Measurements from ENCODE around the gene AGER. TPM values are rescaled to one million over a fixed set of nuclear protein-coding genes. Genes with fewer than 3 reads are reported as not detected.

The AGER gene
- total RNA-seq, 2 experiments from 2014 or later, result 15.6 to 17.0 TPM

DNA sequence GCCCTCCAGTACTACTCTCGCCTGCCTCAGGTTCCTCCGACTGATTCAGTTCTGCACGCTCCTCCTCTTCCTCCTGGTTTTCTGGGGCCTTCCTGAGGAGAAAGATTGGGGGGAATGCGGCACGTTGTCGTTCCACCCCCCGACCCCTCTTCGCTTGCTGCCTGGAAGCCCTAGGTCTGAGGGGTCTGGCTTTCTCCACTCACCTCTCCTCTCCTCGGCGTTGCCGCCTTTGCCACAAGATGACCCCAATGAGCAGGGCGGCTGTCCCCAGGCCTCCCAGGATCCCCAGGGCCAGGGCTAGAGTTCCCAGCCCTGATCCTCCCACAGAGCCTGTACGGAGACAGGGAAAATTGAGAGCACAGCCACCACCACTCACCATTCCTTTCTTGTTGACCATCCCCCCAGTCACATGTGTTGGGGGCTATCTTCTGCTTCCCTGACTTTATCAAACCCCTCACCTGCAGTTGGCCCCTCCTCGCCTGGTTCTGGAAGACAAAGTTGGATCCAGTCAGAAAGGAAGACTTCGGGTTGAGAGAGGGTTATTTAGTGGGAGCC is 2.8 kb downstream of the AGER start:
- peaks cover 12% of the 10 kb centered on the region for H3K36me3 Mint-ChIP-seq (ENCODE audit: low read depth)
- no peaks in the 10 kb centered on the region for H3K27me3 Mint-ChIP-seq (ENCODE audit: low read depth)
- H3K4me1 Mint-ChIP-seq (ENCODE audit: low read depth), result peaks cover 56% of the 10 kb centered on the region
- H3K9me3 Mint-ChIP-seq, result no peaks in the 10 kb centered on the region
- H3K4me3 Mint-ChIP-seq, result no peak overlapping the region
- intact Hi-C loops (cut with micrococcal nuclease), result no loop called here
- no peak for DNase-seq
- H3K27ac Mint-ChIP-seq, result no peak overlapping the region
- CTCF ChIA-PET, result no interaction called here

DNA sequence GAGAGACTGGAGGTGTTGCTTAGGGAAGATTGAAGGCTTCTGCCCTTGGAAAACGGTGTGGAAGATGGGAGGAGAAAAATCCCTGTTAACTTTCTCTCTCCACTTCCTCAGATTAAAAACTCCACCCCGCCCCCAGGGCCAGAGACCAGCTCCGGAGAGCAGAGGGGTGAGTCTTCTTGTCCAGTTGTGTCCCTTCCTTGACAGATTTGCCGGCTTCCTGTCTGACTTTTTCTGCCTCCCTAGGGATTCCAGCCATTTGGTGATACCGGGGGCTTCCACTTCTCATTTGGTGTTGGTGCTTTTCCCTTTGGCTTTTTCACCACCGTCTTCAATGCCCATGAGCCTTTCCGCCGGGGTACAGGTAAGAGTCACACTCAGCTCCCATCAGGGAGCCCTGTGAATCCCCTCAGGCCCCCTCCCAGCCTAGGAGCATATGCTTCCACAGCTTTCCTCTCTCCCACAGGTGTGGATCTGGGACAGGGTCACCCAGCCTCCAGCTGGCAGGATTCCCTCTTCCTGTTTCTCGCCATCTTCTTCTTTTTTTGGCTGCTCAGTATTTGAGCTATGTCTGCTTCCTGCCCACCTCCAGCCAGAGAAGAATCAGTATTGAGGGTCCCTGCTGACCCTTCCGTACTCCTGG is 4.2 kb downstream of the AGER start:
- intact Hi-C loops (cut with micrococcal nuclease), result loop anchor here (2.0 to 5.0 kb wide), 4 partner anchors 345 to 792 kb away; partner anchors contain the start of genes GPANK1 and PSMB8
- no peaks in the 10 kb centered on the region for H3K9me3 Mint-ChIP-seq
- no peak for DNase-seq
- peaks cover 53% of the 10 kb centered on the region for H3K4me1 Mint-ChIP-seq (ENCODE audit: low read depth)
- CTCF ChIA-PET, result interaction anchor here (1.0 to 1.4 kb wide), 2 partner anchors 8 to 16 kb away, joined by 3 to 5 read pairs; no protein-coding TSS in a partner anchor
- H3K36me3 Mint-ChIP-seq (ENCODE audit: low read depth), result peaks cover 6% of the 10 kb centered on the region
- H3K4me3 Mint-ChIP-seq, result peak overlapping the region; percentile 43
- H3K27ac Mint-ChIP-seq, result peak overlapping the region; percentile 66
- no peaks in the 10 kb centered on the region for H3K27me3 Mint-ChIP-seq (ENCODE audit: low read depth)

DNA sequence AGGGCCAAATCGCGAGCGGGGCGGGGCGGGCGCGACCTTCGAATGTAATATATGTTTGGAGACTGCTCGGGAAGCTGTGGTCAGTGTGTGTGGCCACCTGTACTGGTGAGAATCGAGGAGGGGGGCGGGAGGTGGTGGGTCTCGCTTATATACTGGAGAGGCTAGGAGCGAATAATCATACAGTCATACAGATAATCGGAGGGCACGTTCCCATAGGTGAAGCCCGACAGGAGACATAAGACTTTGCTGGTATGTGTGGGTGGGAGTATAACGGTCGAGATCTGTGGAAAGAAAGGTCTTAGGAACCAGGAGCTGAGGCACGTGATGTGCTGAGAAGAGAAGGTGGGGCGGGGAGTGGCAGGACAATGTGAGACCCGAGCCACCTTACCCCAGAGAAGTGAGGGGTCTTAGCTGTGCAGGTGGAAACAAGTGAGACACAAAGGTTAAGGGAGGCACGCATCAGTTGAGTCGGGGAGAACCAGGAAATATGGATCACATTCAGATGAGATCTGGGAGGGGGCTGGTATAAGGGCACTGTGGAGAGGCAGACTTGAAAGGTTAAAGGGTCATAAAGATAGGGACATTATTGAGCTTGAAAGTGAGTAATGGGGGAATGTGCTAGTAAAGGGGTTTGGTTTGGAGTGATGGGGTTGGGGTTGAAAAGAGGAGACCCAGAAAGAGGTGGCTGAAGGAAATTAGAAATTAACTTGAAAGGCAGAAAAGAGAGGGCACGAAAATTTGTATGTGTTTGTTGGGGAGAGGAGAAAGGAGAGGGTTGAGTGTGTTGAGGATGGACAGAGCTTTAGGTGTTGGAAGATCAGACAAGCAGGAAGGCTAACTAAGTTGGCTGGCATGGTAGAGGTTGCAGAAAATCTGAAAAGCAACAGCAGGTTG is 5.3 kb downstream of the AGER start:
- intact Hi-C loops (cut with micrococcal nuclease), result loop anchor here (1.0 to 5.0 kb wide), 8 partner anchors 12 to 794 kb away; partner anchors contain the start of genes ABHD16A, ATF6B, GPANK1 and PBX2
- CTCF ChIA-PET, result interaction anchor here (1.0 to 2.9 kb wide), 3 partner anchors 9 to 17 kb away, joined by 3 to 11 read pairs (median 5); no protein-coding TSS in a partner anchor
- Mint-ChIP-seq H3K27me3 (ENCODE audit: low read depth) (no peaks in the 10 kb centered on the region), H3K9me3 (no peaks in the 10 kb centered on the region), H3K27ac (peak overlapping the region; percentile 96), H3K4me3 (peak overlapping the region; percentile 91), H3K36me3 (ENCODE audit: low read depth) (peaks cover 6% of the 10 kb centered on the region), H3K4me1 (ENCODE audit: low read depth) (peaks cover 61% of the 10 kb centered on the region)
- no peak for DNase-seq

DNA sequence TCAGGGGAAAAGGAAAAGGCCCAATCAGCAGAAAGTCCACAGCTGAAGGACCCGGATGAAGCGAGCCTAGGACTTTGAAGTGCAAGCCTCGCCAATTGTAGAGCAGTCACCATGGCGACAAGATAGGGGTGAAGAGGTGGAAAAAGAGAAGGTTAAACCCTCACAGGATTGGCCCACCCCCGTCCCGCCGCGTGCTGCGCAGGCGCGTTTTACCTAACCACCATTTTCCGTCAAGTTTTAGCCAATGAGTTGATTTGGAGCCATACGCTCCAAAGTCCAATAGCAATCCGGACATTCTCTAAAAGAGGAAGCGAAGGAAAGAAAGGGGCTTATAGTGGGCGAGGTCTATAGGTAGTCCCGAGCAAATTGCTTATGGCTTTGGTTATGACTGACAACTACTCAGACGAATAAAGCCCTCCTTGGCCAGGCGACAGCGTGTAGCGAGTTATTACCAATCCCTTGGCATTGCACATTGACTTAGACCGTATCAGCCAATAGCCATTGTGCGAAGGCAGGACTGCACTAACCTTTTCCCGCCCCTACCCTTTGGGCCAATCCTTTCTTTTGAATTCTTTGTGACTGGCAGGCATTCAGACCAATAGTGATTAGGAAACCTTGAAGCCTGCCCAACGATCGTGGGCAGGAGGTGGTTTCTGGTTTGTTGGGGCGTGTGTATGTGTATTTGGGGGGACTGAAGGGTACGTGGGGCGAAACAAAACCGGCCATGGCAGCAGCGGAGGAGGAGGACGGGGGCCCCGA is 6.1 kb downstream of the AGER start, which contains the start of gene RNF5:
RNF5 (plus strand) TSS at position 618 of the 759 bp plus-strand sequence; CDS start at position 725, 107 bp downstream.
- CTCF ChIA-PET, result interaction anchor here (2.9 kb wide), 1 partner anchor 17 kb away, joined by 11 read pairs; no protein-coding TSS in a partner anchor
- Mint-ChIP-seq H3K4me1 (ENCODE audit: low read depth) (peaks cover 61% of the 10 kb centered on the region), H3K36me3 (ENCODE audit: low read depth) (peaks cover 6% of the 10 kb centered on the region), H3K27ac (peak within 1 kb of the TSS; percentile 96), H3K9me3 (no peaks in the 10 kb centered on the region), H3K4me3 (peak within 1 kb of the TSS; percentile 91), H3K27me3 (ENCODE audit: low read depth) (no peaks in the 10 kb centered on the region)
- intact Hi-C loops (cut with micrococcal nuclease), result loop anchor here (1.0 to 5.0 kb wide), 11 partner anchors 12 to 794 kb away; partner anchors contain the start of genes ABHD16A, ATF6B, GPANK1 and PBX2
- DNase-seq, result peak; percentile 97

DNA sequence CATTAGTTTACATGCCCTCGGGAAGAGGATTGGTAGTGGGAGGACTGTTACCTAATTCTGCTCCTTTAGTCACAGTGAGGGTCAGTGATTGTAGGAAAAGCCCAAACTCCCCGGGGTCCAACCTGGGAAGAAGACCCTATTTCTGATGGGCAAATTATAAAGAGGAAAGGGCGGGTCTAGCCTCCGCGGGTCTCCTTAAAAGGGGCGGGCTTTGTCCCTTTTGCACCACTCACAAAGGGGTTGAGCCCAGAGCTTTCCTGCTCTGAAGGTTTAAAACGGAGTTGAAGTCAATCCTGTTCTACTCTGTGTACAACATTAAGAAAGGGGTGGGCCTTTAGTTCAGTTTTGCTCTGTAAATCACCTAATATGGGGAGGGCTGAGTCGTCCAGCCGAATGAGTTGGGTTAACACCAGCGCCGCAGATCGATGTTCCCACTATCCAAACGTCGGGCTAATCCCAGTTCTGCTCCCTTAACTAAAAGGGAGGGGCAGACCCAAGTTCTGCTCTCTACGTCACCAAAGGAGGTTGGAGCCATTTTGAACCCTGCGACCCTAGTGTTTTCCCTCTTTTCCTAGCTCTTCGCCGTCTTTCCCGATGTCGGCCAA is 6.8 kb downstream of the AGER start:
- Mint-ChIP-seq H3K4me1 (ENCODE audit: low read depth) (peaks cover 62% of the 10 kb centered on the region), H3K27ac (peak overlapping the region; percentile 96), H3K9me3 (no peaks in the 10 kb centered on the region), H3K27me3 (ENCODE audit: low read depth) (no peaks in the 10 kb centered on the region), H3K36me3 (ENCODE audit: low read depth) (peaks cover 6% of the 10 kb centered on the region), H3K4me3 (peak overlapping the region; percentile 91)
- CTCF ChIA-PET, result interaction anchor here (1.2 to 2.9 kb wide), 2 partner anchors 11 to 18 kb away, joined by 3 to 11 read pairs; no protein-coding TSS in a partner anchor
- DNase-seq, result peak; percentile 52
- intact Hi-C loops (cut with micrococcal nuclease), result loop anchor here (1.0 to 5.0 kb wide), 5 partner anchors 23 to 795 kb away; partner anchors contain the start of genes PPT2, PSMB8 and SKIC2

DNA sequence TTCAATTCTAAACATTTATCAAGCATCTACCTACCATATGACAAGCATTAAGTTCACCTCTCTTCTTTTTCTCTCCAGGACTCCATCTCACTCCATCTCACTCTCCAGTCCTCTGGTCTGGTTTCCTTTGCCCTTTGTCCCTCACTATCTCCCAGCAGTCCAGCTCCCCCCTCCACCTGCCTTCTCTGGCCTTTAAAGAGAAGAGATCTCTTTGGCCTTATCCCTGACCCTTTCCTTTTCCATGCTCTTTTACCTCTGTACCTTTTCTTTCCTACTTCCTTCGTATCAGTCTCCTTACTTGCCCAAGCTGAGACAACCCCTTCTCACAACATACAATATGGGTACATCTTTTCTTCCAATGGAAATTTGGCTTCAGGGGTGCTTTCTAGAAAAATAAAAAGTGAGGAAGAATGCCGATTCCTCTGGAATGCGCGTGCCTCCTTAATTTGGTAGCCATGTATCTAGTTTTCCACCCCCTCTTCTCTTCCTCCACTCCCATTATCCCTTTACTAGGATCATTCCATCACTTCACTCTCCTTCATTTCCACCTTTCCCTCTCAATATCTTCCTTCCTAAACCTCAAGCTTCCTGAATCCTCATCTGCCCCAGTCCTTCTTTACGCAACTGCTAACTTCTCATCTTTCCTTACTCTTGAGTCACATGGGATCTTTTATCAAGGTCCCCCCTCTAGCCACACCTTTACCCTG is 7.4 kb downstream of the AGER start:
- peaks cover 62% of the 10 kb centered on the region for H3K4me1 Mint-ChIP-seq (ENCODE audit: low read depth)
- CTCF ChIA-PET, result interaction anchor here (1.2 to 2.9 kb wide), 2 partner anchors 12 to 19 kb away, joined by 3 to 11 read pairs; no protein-coding TSS in a partner anchor
- H3K36me3 Mint-ChIP-seq (ENCODE audit: low read depth), result peaks cover 6% of the 10 kb centered on the region
- no peaks in the 10 kb centered on the region for H3K9me3 Mint-ChIP-seq
- no peak for DNase-seq
- H3K27me3 Mint-ChIP-seq (ENCODE audit: low read depth), result no peaks in the 10 kb centered on the region
- intact Hi-C loops (cut with micrococcal nuclease), result loop anchor here (1.0 to 5.0 kb wide), 6 partner anchors 22 to 796 kb away; partner anchors contain the start of genes EHMT2, PPT2, PSMB8 and SKIC2
- H3K27ac Mint-ChIP-seq, result peak overlapping the region; percentile 96
- peak overlapping the region; percentile 91 for H3K4me3 Mint-ChIP-seq

DNA sequence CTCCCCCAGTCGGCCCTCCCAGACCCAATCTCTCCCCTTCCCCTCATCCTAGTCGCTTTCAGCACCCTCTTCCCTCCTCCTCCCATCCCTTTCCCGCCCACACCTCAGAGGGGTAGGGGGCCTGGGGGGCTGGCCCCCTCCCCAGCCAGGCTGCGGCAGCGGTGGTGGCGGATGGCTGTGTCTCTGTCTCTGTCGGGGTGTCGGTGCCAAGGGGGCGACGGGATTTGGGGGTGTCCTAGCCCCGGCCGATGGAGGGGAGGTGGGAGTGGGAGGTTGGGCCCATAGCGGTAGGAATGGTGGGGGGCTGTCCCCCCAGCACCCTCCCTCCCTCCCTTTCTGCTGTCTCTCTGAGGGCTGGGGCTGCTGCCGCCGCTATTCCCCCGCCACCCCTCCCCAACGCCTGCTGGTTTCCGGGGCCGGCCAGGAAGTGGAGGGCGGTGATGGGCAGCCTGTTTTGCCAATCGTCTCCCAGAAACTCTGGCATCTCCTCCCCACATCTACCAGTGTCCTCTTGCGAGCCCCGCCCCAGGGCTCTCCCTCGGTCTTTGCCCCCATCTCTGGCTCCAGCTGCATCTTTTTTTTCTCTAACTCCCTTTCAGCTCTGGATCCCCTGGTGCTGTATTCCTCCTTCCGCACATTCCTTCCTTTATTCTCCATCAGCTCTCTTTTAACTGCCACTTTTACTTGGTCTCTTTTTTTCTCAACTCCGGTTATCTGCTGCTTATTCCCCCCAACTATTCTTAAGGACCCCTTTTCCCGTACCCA is 8.2 kb downstream of the AGER start, which contains the start of gene AGPAT1:
AGPAT1 (minus strand) TSS at position 374 of the 765 bp plus-strand sequence. CDS start 4,588 bp downstream, outside the sequence.
- intact Hi-C loops (cut with micrococcal nuclease), result loop anchor here (1.0 to 5.0 kb wide), 4 partner anchors 279 to 796 kb away; partner anchors contain the start of genes EHMT2 and PSMB8
- Mint-ChIP-seq H3K27me3 (ENCODE audit: low read depth) (no peaks in the 10 kb centered on the region), H3K27ac (peak within 1 kb of the TSS; percentile 96), H3K36me3 (ENCODE audit: low read depth) (peaks cover 8% of the 10 kb centered on the region), H3K9me3 (no peaks in the 10 kb centered on the region), H3K4me3 (peak within 1 kb of the TSS; percentile 91), H3K4me1 (ENCODE audit: low read depth) (peaks cover 64% of the 10 kb centered on the region)
- CTCF ChIA-PET, result interaction anchor here (1.2 to 2.9 kb wide), 2 partner anchors 13 to 19 kb away, joined by 3 to 11 read pairs; no protein-coding TSS in a partner anchor
- DNase-seq, result peak; percentile 99

DNA sequence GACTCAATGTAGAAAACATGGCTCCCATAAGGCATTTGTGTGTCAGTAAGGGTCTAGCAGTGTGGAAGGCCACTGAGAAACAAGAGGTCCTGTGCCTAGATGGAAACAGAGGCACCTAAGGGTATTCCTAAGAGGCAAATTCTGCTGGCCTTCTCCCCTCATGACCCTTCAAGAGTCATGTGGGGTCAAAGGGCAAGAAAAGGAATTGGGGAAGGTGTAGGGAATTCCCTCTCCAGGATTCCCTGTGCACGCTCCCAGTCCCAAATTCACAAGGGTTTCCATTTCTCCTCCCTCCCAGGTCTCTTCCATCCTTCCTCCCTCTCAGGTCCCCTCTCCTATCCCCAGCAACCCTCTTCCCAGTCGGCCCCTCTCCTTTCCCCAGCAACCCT is 8.7 kb downstream of the AGER start:
- CTCF ChIA-PET, result no interaction called here
- Mint-ChIP-seq H3K4me1 (ENCODE audit: low read depth) (peaks cover 59% of the 10 kb centered on the region), H3K9me3 (no peaks in the 10 kb centered on the region), H3K4me3 (peak overlapping the region; percentile 91), H3K36me3 (ENCODE audit: low read depth) (peaks cover 7% of the 10 kb centered on the region), H3K27ac (peak overlapping the region; percentile 79), H3K27me3 (ENCODE audit: low read depth) (no peaks in the 10 kb centered on the region)
- DNase-seq, result no peak
- intact Hi-C loops (cut with micrococcal nuclease), result loop anchor here (5.0 kb wide), 2 partner anchors 667 to 797 kb away; partner anchors contain the start of gene PSMB8

DNA sequence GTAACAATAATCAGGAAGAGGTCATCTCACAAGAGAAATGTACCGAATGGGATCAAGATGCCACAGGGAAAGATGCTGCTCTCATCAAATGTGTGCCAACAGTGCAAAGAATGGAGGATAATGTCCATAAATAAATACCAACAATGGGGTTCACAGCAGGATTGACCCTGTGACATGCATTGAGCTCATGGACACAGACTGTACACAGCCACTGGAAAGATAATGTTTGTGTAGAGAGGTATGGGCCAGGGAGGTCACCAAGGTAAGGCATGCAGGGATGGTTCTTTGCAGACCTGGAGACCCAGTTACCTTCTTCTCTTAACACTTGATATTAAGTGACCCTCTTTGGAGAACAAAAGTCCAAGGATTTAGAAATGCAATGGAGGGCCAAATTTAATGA is 9.6 kb downstream of the AGER start:
- CTCF ChIA-PET, result no interaction called here
- no peak overlapping the region for H3K27ac Mint-ChIP-seq
- H3K4me1 Mint-ChIP-seq (ENCODE audit: low read depth), result peaks cover 51% of the 10 kb centered on the region
- no peaks in the 10 kb centered on the region for H3K27me3 Mint-ChIP-seq (ENCODE audit: low read depth)
- no peak for DNase-seq
- intact Hi-C loops (cut with micrococcal nuclease), result no loop called here
- H3K4me3 Mint-ChIP-seq, result peak overlapping the region; percentile 5
- peaks cover 13% of the 10 kb centered on the region for H3K36me3 Mint-ChIP-seq (ENCODE audit: low read depth)
- H3K9me3 Mint-ChIP-seq, result no peaks in the 10 kb centered on the region

All from activated naive CD4-positive, alpha-beta T cell treated with anti-CD3 and anti-CD28 coated beads for 36 hours (primary cell).